HG03378 (cell line): ENCODE results near the gene CTBP2.

Experiments
- ATAC-seq: cut with Tn5 transposase; IDR thresholded peaks from one replicate; pipeline ENCODE4 v1.9.1; 2021; ENCODE audit warnings: mild to moderate bottlenecking, moderate library complexity; ENCODE audit not compliant: unreplicated experiment

The CTBP2 gene

GRCh38 chr10:125002423-125003145, 157.8 kb downstream of the CTBP2 start:
- ATAC-seq: no peak

- no peak for ATAC-seq
Measured at GRCh38 chr10:125002047-125002422, 158.3 kb downstream of the CTBP2 start.

- ATAC-seq: no peak
Measured at GRCh38 chr10:125001313-125002046, 158.9 kb downstream of the CTBP2 start.

GRCh38 chr10:125000366-125001312, 159.7 kb downstream of the CTBP2 start:
- ATAC-seq: no peak

GRCh38 chr10:124999433-125000365, 160.7 kb downstream of the CTBP2 start:
- ATAC-seq: no peak

GRCh38 chr10:124998624-124999291, 161.6 kb downstream of the CTBP2 start:
- no peak for ATAC-seq

GRCh38 chr10:124997771-124998623, 162.4 kb downstream of the CTBP2 start:
- no peak for ATAC-seq

- ATAC-seq: no peak
Measured at GRCh38 chr10:124997306-124997705, 163.1 kb downstream of the CTBP2 start.

GRCh38 chr10:124996854-124997215, 163.5 kb downstream of the CTBP2 start:
- no peak for ATAC-seq

- no peak for ATAC-seq
Measured at GRCh38 chr10:124996127-124996853, 164.1 kb downstream of the CTBP2 start.

- ATAC-seq: no peak
Measured at GRCh38 chr10:124995605-124996004, 164.8 kb downstream of the CTBP2 start.

- no peak for ATAC-seq
Measured at GRCh38 chr10:124994573-124995473, 165.5 kb downstream of the CTBP2 start.

GRCh38 chr10:124993736-124994451, 166.5 kb downstream of the CTBP2 start:
- no peak for ATAC-seq

- ATAC-seq: no peak
Measured at GRCh38 chr10:124993345-124993708, 167.0 kb downstream of the CTBP2 start.

GRCh38 chr10:124992462-124993344, 167.7 kb downstream of the CTBP2 start:
- ATAC-seq: no peak

GRCh38 chr10:124991835-124992234, 168.5 kb downstream of the CTBP2 start:
- ATAC-seq: no peak
